ENCODE results near the gene SYVN1. TPM values are rescaled to one million over a fixed set of nuclear protein-coding genes. Genes with fewer than 3 reads are reported as not detected.

SYVN1 gene
- polyA plus RNA-seq, 2 of the 4 experiments (the other 2 are of a cell fraction): 21.4 to 25.1 TPM

GRCh38 chr11:65111744-65112545 lies 22.4 kb downstream of the SYVN1 start, which contains the start of gene TM7SF2:
Gene TM7SF2 (plus strand): TSS chr11:65111872. CDS start chr11:65112016, 144 bp downstream.
- Histone ChIP-seq H3K9me3 (no peaks in the 10 kb centered on the region), H3K4me1 (peaks cover 31% of the 10 kb centered on the region; the same call in 2 of the 3 replicates), H3K4me3 (peak within 1 kb of the TSS; percentile 52), H3K27ac (peak within 1 kb of the TSS; percentile 73 to 88), H3K4me2 (peak within 1 kb of the TSS; percentile 100)
- ChIA-PET CTCF (interaction anchor here (0.6 to 6.6 kb wide), 30 partner anchors 8 to 311 kb away, joined by 3 to 153 read pairs (median 6); partner anchors contain the start of genes ARL2, CDCA5, FAU and MRPL49), POLR2A (interaction anchor here (0.5 to 3.4 kb wide), 19 partner anchors 9 to 453 kb away, joined by 3 to 24 read pairs (median 3); partner anchors contain the start of genes ARL2, CDC42BPG, DPF2 and FAU)
- peak; percentile 95 to 97 for DNase-seq (ENCODE audit: low read depth in 1 of 2, low spot score in 1 of 2)
- ATAC-seq: peak; percentile 63 to 86
- 0 out of 2 replicates have a peak, but pooled peaks have one; percentile 64 for TF ChIP-seq POLR2AphosphoS2 (conservative IDR thresholded peaks at IDR 0.05; ENCODE audit: low read length)
- peak; percentile 93 for TF ChIP-seq POLR2A (IDR thresholded peaks at IDR 0.05; ENCODE audit: low read length)
- TF ChIP-seq HDAC2 (IDR thresholded peaks at IDR 0.05): no peak
- no peak for TF ChIP-seq HOXA7 (CRISPR knock-in tag; IDR thresholded peaks at IDR 0.05)
- TF ChIP-seq PBX3 (IDR thresholded peaks at IDR 0.05): peak; percentile 75
- peak; percentile 87; the same call in 2 of the 3 replicates for TF ChIP-seq BCL3 (IDR thresholded peaks at IDR 0.05)
- peak; percentile 19; the same call in 1 of the 2 replicates for TF ChIP-seq TFCP2L1 (CRISPR knock-in tag; IDR thresholded peaks at IDR 0.05)
- peak; percentile 9; the same call in 1 of the 2 replicates for TF ChIP-seq GATA3 (IDR thresholded peaks at IDR 0.05; ENCODE audit: borderline replicate concordance)
- TF ChIP-seq PHF8 (IDR thresholded peaks at IDR 0.05; ENCODE audit: borderline replicate concordance, low read depth): peak; percentile 56; the same call in 1 of the 2 replicates
- no peak for TF ChIP-seq ZFP36 (IDR thresholded peaks at IDR 0.05; ENCODE audit: borderline replicate concordance, partially characterized antibody)
- TF ChIP-seq KDM1A (IDR thresholded peaks at IDR 0.05; ENCODE audit: low read depth): no peak
- TF ChIP-seq HOXB5 (CRISPR knock-in tag; IDR thresholded peaks at IDR 0.05): 0 out of 2 replicates have a peak, but pooled peaks have one; percentile 46
- TF ChIP-seq JUN (IDR thresholded peaks at IDR 0.05): peak; percentile 41 to 64; a peak in 4 of 5 replicates
- no peak for TF ChIP-seq HES2 (IDR thresholded peaks at IDR 0.05)
- TF ChIP-seq NR3C1 (IDR thresholded peaks at IDR 0.05): no peak
- TF ChIP-seq MYC (IDR thresholded peaks at IDR 0.05; ENCODE audit: borderline replicate concordance, low read length): no peak
- no peak for TF ChIP-seq ESRRA (IDR thresholded peaks at IDR 0.05; ENCODE audit: borderline replicate concordance, low read length)
- WGBS (ENCODE audit: missing lambda C conversion rate): 2% methylated on average over 38 of the region's 64 CpGs
- no peak for FAIRE-seq

- H3K4me2 ChIP-seq: peak overlapping the region; percentile 100; the same call in 2 of the 3 replicates
- ATAC-seq: no peak; a peak in 1 of 6 replicates
- no peak for FAIRE-seq
- no peaks in the 10 kb centered on the region for H3K9me3 ChIP-seq
- ChIA-PET POLR2A (interaction anchor here (0.6 to 3.4 kb wide), 14 partner anchors 8 to 267 kb away, joined by 3 to 24 read pairs (median 3); partner anchors contain the start of genes ARL2, CDC42BPG, DPF2 and FAU), CTCF (interaction anchor here (0.6 to 6.6 kb wide), 38 partner anchors 8 to 398 kb away, joined by 3 to 153 read pairs (median 6); partner anchors contain the start of genes ARL2, CDCA5, FAU and MRPL49)
- DNase-seq (ENCODE audit: low read depth in 1 of 2, low spot score in 1 of 2): no peak
- H3K4me3 ChIP-seq: no peak overlapping the region; the same call in 2 of the 3 replicates
- no peak overlapping the region for H3K27ac ChIP-seq
- TF ChIP-seq CHD4 (IDR thresholded peaks at IDR 0.05; ENCODE audit: borderline replicate concordance): no peak
- TF ChIP-seq ATOH8 (CRISPR knock-in tag; IDR thresholded peaks at IDR 0.05; ENCODE audit: low read depth): no peak
- TF ChIP-seq GATA3 (IDR thresholded peaks at IDR 0.05; ENCODE audit: borderline replicate concordance): no peak
- no peak for TF ChIP-seq HOXB5 (CRISPR knock-in tag; IDR thresholded peaks at IDR 0.05)
- no peak for TF ChIP-seq RAD21 (conservative IDR thresholded peaks at IDR 0.05 in 1 of 2, IDR thresholded peaks at IDR 0.05 in 1 of 2)
- TF ChIP-seq KDM1A (IDR thresholded peaks at IDR 0.05; ENCODE audit: low read depth): no peak
- H3K4me1 ChIP-seq: peaks cover 26% of the 10 kb centered on the region; the same call in 2 of the 3 replicates
- 63% methylated on average over 28 of the region's 31 CpGs for WGBS (ENCODE audit: missing lambda C conversion rate)
Measured at GRCh38 chr11:65111159-65111743, 23.1 kb downstream of the SYVN1 start.
